HG03108 (cell line): Measurements from ENCODE around the gene HMSD.

ENCODE experiments used
- ATAC-seq: cut with Tn5 transposase; IDR thresholded peaks from one replicate; pipeline ENCODE4 v1.9.1; 2021; ENCODE audit warnings: moderate library complexity; ENCODE audit not compliant: unreplicated experiment

Gene HMSD

GRCh38 chr18:63987743-63988142 is 38.6 kb downstream of the HMSD start:
- no peak for ATAC-seq

- ATAC-seq: no peak
These were observed 43.6 kb downstream of the HMSD start for GRCh38 chr18:63992751-63993150.

DNA sequence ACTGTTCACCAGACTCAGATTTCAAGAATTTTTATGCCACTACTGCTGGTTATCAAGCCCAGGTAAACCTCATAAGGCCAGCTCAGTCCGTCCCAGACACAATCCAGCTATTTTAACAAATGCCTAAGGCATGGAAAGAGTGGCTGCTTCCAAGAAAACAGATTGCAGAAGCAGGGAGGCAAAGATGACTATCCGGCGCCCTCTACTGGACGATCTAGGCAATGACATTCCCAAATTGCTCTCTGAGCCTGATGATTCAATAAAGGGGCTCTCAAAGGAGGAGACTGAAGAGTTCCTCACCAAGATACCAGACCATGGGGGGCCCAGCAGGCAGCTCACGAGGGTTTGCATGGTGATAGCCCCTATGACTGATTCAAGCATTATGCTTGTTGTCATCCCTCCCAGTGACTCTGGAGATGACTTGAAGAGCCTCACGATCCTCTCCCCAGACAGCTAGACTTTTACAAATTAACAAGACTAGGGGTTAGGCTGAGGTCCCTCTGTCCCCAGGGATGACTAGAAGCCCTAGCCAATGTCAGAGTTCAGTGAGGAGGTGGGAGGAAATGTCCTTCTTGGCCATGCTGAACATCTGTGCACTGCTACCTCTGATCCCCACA is 45.8 kb downstream of the HMSD start:
- ATAC-seq: no peak

- no peak for ATAC-seq
These were observed 47.9 kb downstream of the HMSD start for GRCh38 chr18:63997041-63997440.

DNA sequence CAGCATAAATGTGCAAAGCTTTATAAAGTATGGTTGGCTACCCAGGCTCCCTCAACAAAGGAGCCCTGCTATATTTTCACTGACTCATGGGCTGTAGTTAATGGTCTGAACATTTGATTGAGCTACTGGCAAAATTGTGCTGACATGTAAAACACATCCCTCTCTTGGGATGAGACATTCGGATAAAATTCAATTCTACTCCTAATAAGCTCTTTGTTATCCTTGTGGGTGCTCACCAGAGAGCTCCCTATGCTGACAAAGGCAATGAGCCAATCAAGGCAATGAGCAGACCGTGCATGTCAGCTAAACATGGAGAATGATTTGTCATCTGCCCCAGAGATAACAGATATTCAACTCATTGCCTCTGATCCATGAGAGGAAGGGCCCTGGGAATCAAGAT is 48.5 kb downstream of the HMSD start:
- ATAC-seq: no peak

GRCh38 chr18:63999871-64000270 is 50.8 kb downstream of the HMSD start:
- no peak for ATAC-seq

DNA sequence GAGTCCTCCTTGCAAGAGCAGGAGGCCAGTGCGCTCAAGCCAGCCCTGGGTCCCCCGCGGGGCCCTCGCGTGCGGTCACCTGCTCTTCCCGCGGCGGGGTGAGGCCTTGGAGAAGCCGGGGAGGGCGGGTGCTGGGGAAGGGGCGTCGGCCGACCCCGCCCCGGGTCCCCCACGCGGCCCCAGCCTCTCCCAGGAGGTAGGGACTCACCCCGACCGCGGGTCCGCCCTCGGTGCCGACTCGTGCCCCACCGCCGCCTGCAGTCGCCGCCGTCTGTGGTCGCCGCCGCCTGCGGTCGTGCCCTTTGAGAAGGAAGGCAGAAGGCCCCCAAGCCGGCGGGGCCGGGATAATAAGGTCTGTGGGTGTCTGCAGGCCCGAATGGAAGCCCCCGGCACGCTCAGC is 53.5 kb downstream of the HMSD start:
- no peak for ATAC-seq

DNA sequence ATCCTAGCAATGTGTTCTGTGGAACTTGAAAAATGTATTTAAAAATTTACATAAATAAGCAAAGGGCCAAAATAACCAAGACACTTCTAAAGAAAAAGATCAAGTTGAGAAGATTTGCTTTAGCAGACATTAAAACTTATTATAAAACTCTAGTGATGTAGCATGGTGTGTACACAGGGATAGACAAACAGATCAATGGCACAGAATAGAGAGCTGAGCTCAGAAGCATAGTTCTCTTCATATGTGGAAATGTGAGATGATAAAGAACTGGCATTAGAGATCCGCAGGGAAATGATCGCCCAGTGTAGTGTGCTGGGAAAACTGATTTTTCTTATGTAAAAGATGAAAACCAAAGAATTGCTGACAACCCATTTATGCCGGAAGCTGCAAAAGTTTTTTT is 60.2 kb downstream of the HMSD start:
- no peak for ATAC-seq
